ENCODE measurements around the gene OR2M3.
"Not testable (repeated sequence)": the region's sequence is repeated elsewhere in the genome, so short reads cannot be mapped to it uniquely, and the experiment has no call there.

Gene OR2M3, protein sequence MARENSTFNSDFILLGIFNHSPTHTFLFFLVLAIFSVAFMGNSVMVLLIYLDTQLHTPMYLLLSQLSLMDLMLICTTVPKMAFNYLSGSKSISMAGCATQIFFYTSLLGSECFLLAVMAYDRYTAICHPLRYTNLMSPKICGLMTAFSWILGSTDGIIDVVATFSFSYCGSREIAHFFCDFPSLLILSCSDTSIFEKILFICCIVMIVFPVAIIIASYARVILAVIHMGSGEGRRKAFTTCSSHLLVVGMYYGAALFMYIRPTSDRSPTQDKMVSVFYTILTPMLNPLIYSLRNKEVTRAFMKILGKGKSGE

DNA sequence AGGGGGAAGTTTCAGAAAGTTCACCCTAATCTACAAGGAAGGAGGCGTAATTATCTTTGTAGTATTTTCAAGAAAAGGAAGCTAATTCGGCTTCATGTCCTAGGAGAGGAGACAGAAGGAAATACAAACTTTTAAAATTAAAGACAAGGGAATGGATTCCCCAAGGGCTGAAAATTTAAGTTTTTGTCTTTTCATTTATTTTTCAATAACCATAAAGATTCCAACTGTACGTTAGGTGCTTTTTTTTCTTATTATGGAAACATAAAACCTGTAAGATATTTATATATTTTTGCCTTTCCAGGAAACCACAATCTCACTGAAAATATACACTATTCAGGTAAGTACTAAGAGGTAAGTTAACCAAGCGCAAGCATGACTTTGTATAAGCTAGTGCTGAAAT, at the start of gene OR2M3:
TSS of gene OR2M3 (plus strand) at position 301 of the 400 bp plus-strand sequence. CDS start 5,803 bp downstream, outside the sequence.
- DNase-seq, result no peak

DNA sequence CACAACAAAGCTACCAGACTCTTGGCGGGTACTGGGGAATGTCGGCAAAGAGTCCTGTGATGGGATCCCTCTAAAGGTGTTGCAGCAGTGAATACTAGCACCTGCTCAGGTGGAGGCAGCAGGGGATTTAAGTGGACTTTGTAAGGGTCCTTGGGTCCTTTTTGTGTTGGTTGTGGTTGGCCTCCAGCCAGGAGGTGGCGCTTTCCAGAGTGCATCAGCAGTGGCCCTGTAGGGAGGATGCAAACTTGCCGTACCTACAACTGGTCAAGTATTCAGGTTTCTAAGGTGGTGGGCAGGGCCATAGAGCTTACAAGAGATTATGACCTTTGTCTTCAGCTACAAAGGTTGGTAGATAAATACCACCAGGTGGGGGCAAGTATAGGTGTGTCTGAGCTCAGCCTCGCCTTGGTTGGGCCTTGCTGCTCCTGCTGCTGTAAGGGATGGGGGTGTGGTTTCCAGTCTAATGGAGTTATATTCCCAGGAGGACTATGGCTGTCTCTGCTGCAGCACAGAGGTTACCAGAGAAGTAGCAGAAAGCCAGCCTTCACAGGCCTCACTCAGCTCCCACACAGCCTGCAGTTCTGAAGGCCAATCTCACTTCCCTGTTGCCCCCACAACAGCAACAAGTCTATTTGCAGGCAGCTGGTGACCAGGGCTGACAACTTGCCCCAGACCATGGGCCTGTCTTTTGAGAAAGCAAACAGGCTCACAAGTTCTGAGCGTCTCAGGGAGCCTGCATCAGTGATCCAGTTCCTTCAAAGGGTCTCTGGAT, 44.8 kb upstream of the OR2M3 start:
- no peak for DNase-seq

DNA sequence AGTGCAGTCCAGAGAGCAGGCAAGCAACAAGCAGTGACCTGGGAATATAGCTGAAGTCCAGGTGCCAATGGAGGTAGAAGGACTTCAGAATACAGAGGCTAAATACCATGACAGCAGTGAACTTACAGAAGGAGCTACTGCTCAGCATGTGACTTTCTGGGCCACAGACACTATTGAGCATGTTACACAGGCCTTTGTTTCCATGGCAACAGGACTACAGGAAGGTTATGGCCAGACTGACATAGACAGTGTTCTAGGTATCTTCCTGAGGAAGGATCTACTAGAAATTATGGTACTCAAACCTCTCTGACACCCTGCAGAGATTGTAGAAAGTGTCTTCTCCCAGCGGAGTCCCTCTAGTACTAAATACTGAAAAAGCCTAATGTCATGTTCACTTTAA, 41.1 kb upstream of the OR2M3 start:
- no peak for DNase-seq

DNA sequence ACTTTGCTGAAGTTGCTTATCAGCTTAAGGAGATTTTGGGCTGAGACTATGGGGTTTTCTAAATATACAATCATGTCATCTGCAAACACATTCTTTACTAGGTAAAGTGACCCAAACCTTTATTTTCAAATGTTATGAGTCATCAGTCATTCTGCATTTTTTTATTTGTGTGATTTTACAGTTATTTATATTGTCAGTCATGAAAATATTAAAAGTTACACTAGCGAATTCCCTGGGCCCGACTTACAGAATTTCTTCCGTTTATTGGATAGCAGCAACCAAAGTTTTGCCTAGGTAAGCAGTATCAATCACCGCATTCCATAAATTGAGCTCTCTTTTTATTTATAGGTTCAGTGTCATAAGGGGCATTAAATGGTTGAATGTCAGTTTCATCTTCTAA, 38.3 kb upstream of the OR2M3 start:
- DNase-seq, result no peak

DNA sequence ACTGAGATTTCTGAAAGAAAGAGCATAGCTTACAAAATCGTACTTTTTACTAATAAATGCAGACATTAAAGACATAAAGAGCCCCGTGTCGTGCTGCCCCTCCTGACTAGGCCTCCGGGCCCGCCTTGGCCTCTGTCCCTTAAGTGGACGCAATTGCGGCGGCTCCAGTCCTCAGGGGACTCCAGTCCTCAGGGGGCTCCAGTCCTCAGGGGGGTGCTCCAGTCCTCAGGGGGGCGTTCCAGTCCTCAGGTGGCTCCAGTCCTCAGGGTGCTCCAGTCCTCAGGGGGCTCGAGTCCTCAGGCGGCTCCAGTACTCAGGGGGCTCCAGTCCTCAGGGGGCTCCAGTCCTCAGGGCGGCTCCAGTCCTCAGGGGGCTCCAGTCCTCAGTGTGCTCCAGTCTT, 33.0 kb upstream of the OR2M3 start:
- no peak for DNase-seq

DNA sequence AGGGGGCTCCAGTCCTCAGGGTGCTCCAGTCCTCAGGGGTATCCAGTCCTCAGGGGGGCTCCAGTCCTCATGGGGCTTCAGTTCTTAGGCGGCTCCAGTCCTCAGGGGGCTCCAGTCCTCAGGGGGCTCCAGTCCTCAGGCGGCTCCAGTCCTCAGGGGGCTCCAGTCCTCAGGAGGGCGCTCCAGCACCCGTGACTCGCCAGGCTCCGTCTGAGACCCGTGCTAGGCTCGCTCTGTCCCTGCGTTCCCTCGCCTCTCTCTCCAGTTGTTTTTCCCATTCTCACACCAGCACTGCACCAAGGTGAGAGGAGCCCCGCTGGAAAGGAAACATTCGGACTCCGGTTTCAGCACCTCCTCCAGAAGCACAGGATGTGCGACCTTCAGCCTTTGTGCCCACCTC, 31.9 kb upstream of the OR2M3 start:
- DNase-seq, result no peak

DNA sequence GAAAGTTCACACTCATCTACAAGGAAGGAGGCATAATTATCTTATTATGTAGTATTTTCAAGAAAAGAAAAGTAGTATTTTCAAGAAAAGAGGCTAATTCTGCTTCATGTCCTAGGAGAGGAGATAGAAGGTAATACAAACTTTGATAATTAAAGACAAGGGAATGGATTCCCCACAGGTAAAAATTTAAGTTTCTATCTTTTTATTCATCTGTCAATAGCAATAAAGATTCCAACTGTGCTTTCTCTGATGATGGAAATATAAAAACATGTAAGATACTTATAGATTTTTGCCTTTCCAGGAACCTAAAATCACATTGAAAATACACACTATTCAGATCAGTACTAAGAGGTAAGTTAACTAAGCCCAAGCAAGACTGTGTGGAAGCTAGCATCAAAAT, 22.5 kb upstream of the OR2M3 start, which contains the start of gene OR2M2:
TSS of gene OR2M2 (plus strand) at position 301 of the 400 bp plus-strand sequence. CDS start 5,165 bp downstream, outside the sequence.
- DNase-seq, result no peak

DNA sequence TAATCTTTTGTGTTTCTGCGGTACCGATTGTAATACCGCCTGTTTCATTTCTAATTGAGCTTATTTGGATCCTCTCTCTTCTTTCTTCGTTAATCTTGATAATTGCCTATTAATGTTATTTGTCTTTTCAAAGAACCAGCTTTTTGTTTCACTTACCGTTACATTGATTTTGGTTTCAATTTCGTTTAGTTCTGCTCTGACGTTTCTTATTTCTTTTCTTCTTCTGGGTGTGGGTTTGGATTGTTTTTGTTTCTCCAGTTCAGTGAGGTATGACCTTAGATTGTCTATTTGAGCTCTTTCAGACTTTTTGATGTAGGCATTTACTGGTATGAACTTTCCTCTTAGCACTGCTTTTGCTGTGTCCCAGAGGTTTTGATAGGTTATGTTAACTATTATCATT, 13.1 kb upstream of the OR2M3 start:
- DNase-seq, result no peak

DNA sequence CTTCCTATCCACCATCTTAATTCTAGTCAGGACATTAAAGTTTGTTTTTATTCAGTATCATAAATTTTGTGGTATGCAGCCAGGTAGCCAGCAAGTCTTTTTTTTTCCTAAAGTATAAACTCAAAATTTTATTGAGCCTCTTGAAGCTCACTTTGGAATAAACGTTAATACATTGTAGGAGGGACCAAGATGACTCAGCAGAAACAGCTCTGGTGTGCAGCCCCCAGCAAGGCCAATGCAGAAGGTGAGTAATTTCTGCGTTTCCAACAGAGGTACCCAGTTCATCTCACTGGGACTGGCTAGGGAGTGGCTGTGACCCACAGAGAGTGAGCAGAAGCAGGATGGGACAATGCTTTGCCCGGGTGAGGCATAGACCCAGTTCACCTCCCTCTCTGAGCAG, 9.7 kb upstream of the OR2M3 start:
- DNase-seq, result no peak

DNA sequence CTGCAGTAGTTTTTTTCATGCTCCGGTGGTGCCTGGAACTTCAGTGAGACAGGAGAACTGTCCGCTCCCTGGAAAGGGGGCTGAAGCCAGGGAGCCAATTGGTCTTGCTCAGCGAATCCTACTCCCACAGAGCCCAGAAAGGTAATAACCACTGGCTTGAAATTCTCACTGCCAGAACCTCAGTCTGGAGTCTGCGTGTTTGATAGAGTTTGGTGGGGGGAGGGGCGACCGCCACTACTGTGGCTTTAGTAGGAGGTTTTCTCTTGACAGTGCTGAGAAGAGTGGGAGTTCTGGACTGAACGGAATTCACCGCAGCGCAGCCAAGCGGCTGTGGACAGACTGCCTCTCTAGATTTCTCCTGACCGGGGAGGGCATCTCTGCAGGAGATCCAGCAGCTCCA, 8.0 kb upstream of the OR2M3 start:
- DNase-seq, result no peak

DNA sequence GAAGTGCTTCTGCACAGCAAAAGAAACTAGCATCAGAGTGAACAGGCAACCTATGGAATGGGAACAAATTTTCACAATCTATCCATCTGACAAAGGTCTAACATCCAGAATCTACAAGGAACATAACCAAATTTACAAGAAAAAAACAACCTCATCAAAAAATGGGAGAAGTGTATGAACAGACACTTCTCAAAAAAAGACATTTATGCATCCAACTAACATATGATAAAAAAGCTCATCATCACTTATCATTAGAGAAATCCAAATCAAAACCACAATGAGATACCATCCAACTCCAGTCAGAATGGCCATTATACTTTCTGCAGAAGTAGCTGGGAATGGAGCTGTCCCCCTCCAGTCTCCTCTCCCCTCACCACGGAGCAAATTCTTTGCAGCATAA, 2.9 kb upstream of the OR2M3 start:
- DNase-seq, result no peak

DNA sequence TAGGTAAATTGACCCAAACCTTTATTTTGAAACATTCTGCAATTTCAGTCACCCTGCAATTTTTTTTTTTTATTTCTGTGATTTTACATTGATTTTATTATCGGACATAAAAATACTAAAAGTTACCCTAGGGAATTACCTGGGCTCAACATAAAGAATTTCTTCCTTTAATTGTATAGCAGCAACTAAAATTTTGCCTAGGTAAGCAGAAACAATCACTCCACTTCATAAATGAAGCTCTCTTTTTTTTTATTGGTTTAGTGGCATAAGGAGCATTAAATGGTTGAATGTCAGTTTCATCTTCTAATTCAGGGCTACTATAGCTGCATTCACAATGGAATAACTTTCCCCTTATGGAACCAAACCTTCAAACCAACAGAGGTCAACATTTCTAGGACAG, 18.8 kb downstream of the OR2M3 start:
- no peak for DNase-seq

DNA sequence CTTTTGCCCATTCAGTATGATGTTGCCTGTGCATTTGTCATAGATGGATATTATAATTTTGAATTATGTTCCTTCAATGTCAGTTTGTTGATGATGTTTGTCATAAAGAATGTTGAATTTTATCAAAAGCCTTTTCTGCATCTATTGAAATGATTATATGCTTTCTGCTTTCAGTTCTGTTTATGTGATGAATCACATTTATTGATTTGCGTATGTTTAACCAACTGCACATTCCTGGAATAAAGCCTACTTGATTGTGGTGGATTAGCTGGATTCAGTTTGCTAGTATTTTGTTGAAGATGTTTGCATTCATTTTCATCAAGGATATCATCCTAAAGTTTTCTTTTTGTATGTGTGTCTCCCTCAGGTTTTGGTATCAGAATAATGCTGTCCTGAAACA, 28.5 kb downstream of the OR2M3 start:
- DNase-seq, result no peak

DNA sequence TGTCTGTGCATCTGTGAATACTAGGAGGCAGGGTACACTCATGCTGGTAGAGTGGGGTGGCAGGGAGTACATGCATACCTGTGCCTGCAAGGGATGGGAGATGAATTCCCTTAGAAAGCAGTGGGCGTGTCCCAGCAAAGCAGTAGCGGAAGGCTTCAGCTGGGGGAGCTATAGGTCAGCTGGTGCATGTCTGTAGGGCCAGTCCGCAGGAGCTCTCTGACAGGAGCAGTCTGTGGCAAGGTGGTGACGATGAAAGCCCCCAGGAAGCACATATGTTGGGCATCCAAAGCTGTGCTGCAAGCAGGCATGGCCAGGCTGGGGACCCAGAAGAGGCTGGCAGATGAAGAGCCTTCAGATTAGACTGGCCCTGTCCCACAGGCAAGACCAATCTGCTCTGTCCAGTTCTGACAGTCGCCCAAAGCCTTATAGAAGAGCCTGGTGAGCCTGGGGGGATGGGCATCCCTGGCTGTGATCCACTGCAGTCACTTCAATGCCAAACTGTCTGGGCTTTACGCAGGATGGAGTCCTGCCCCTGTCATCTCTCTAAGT, 32.4 kb downstream of the OR2M3 start:
- DNase-seq, result no peak

DNA sequence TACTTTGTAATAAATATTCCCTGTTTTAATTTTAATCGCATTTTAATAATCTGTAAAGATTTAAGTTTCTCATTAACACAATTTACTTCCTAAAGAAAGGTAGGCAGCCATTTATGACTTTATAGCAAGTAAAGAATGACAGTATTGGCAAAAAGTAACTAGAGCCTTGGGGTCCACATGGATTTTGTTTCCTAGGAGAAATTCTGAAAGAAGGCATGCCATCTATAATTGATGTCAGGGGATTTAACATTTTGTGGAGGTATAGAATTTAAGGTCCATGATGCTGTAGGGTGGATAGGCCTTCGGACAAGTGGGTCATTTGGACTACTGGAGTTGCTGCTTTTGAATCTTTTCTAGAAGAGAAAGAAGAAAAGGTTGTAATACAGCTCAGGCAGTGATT, 34.1 kb downstream of the OR2M3 start, which contains the start of gene OR2M4:
TSS of gene OR2M4 (plus strand) at position 301 of the 400 bp plus-strand sequence. CDS start 7,512 bp downstream, outside the sequence.
- no peak for DNase-seq

DNA sequence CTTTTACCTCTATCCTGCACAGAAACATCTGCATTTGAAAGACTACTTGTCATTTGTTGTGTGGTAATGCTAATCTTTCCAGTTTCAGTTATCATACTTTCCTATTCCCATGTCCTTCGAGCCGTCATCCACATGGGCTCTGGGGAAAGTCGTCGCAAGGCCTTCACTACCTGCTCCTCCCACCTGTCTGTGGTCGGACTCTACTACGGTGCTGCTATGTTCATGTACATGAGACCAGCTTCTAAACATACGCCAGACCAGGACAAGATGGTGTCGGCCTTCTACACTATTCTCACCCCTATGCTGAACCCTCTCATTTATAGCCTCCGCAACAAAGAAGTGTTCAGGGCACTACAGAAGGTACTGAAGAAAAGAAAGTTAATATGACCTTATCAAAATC, 42.4 kb downstream of the OR2M3 start:
- no peak for DNase-seq

DNA sequence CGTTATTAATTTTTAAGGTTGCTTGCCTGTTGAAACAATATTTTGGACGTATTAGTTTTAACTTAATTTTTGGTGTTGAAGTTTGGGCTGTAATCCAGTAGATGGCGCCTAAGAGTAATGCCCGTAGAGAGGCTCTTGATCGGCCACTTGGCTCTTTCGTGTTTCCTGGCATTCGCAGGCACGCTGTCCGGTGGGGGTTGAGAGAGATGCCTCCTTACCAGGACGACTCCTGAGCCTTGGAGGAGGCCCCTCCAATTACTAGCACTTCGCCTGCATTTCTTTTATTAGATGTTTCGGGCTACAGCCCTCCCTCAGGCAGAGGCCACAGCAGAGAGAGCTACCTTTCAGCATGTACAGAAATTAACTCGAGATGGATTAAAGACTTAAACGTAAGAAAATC, 46.1 kb downstream of the OR2M3 start:
- peak; percentile 18 for DNase-seq

DNA sequence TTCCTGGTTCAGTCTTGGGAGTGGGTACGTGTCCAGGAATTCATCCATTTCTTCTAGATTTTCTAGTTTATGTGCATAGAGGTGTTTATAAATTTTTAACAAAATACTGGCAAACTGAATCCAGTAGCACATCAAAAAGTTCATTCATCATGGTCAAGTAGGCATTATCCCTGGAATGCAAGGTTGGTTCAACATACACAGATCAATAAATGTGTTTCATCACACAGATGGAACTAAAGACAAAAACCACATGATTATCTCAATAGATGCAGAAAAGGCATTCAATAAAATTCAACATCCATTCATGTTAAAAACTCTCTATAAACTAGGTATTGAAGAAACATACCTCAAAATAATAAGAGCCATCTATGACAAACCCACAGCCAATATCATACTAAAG, 62.2 kb downstream of the OR2M3 start:
- DNase-seq, result not testable (repeated sequence)

Data from activated T-cell treated with anti-CD3 and anti-CD28 coated beads, Interleukin-2, amount 50 U/mL, for 1 hour (primary cell).